GM23248 (cell line): ENCODE measurements around the gene IQGAP3. TPM values are rescaled to one million over a fixed set of nuclear protein-coding genes. Genes with fewer than 3 reads are reported as not detected.
A peak's percentile ranks its signal among the peaks of the same experiment; 100 is the strongest.

Experiments used
- DNase-seq: peaks from one replicate; pipeline ENCODE4 v3.0.0-alpha.2; 2015
- H2AFZ ChIP-seq: fragments of 200-600 bp; sonication (generic); 2 replicates; pipeline ENCODE4 v1.6.1; 2016; ENCODE audit warnings: antibody characterized with exemption
- H3F3A ChIP-seq: fragments of 200-600 bp; sonication (generic); 2 replicates; pipeline ENCODE4 v1.6.1; 2016; ENCODE audit warnings: mild to moderate bottlenecking, antibody characterized with exemption, mixed run types; ENCODE audit not compliant: insufficient read depth
- H3K27ac ChIP-seq: fragments of 200-600 bp; sonication (generic); 2 replicates; pipeline ENCODE4 v1.5.1; 2016; ENCODE audit warnings: mild to moderate bottlenecking
- H3K27me3 ChIP-seq: fragments of 200-600 bp; sonication (generic); replicated peaks from 2 replicates; pipeline ENCODE4 v1.6.1; 2016; ENCODE audit warnings: mild to moderate bottlenecking; ENCODE audit not compliant: insufficient read depth
- H3K36me3 ChIP-seq: fragments of 200-600 bp; sonication (generic); 2 replicates; pipeline ENCODE4 v1.6.1; 2016; ENCODE audit warnings: low read depth, mild to moderate bottlenecking
- H3K4me1 ChIP-seq: fragments of 200-600 bp; sonication (generic); 2 replicates; pipeline ENCODE4 v1.6.1; 2016; ENCODE audit warnings: mild to moderate bottlenecking; ENCODE audit not compliant: insufficient read depth
- H3K4me2 ChIP-seq: fragments of 200-600 bp; sonication (generic); one replicate; pipeline ENCODE4 v1.6.1; 2016; ENCODE audit warnings: mild to moderate bottlenecking; ENCODE audit not compliant: unreplicated experiment
- H3K4me3 ChIP-seq: fragments of 200-600 bp; sonication (generic); 2 replicates; pipeline ENCODE4 v1.5.1; 2016; ENCODE audit warnings: mild to moderate bottlenecking
- H3K79me2 ChIP-seq: fragments of 200-600 bp; sonication (generic); 2 replicates; pipeline ENCODE4 v1.6.1; 2016; ENCODE audit warnings: mild to moderate bottlenecking; ENCODE audit not compliant: insufficient read depth
- H3K9ac ChIP-seq: fragments of 200-600 bp; sonication (generic); 2 replicates; pipeline ENCODE4 v1.6.1; 2016; ENCODE audit warnings: mild to moderate bottlenecking
- H3K9me2 ChIP-seq: fragments of 200-600 bp; sonication (generic); 2 replicates; pipeline ENCODE4 v1.6.1; 2016; ENCODE audit warnings: mixed run types, mild to moderate bottlenecking, moderate library complexity; ENCODE audit not compliant: insufficient read depth
- H3K9me3 ChIP-seq: fragments of 200-600 bp; sonication (generic); one replicate; pipeline ENCODE4 v1.6.1; 2017; ENCODE audit warnings: low read depth
- H4K20me1 ChIP-seq: fragments of 200-600 bp; sonication (generic); 2 replicates; pipeline ENCODE4 v1.6.0; 2016; ENCODE audit not compliant: insufficient read depth
- EZH2 ChIP-seq: fragments of 200-600 bp; sonication (generic); IDR thresholded peaks from 2 replicates; pipeline ENCODE4 v1.6.1; 2018; ENCODE audit warnings: antibody characterized with exemption, mild to moderate bottlenecking; ENCODE audit not compliant: insufficient read depth, poor library complexity, severe bottlenecking
- EZH2phosphoT487 ChIP-seq: fragments of 200-600 bp; sonication (generic); IDR thresholded peaks from 2 replicates; pipeline ENCODE4 v1.6.1; 2018; ENCODE audit warnings: antibody characterized with exemption, moderate library complexity, mild to moderate bottlenecking, low read depth; ENCODE audit not compliant: insufficient read depth
- WGBS, 2 experiments: methylation state at CpG; one replicate each; pipeline ENCODE4 v1.1.6; 2015 to 2017; ENCODE audit warnings: low lambda C conversion rate in 2 of 2, low coverage in 1 of 2; ENCODE audit errors: missing lambda C conversion rate in 2 of 2; 5-methylcytosine and 5-hydroxymethylcytosine counted together
- in situ Hi-C: fragments of 300-500 bp; cut with MboI; formaldehyde crosslinking; loops from 2 replicates; pipeline ENCODE4 v1.15.0; 2020
- polyA plus RNA-seq: library from polyadenylated mRNA; unstranded; fragments of >200 nt; fragmentation: Nextera tagmentation; extraction: Ambion mirVana; gene quantifications from 2 replicates; pipeline ENCODE4 v1.2.1, GENCODE V29; 2016
- total RNA-seq: library from RNA; depleted of rRNA; stranded (reverse); fragments of >200 nt; shearing (Covaris generic); gene quantifications from 2 replicates; pipeline ENCODE4 v1.2.3, GENCODE V29; 2014

IQGAP3 gene
- total and polyA plus RNA-seq, 2 experiments from 2014 or later, result 5.6 to 14.7 TPM

DNA sequence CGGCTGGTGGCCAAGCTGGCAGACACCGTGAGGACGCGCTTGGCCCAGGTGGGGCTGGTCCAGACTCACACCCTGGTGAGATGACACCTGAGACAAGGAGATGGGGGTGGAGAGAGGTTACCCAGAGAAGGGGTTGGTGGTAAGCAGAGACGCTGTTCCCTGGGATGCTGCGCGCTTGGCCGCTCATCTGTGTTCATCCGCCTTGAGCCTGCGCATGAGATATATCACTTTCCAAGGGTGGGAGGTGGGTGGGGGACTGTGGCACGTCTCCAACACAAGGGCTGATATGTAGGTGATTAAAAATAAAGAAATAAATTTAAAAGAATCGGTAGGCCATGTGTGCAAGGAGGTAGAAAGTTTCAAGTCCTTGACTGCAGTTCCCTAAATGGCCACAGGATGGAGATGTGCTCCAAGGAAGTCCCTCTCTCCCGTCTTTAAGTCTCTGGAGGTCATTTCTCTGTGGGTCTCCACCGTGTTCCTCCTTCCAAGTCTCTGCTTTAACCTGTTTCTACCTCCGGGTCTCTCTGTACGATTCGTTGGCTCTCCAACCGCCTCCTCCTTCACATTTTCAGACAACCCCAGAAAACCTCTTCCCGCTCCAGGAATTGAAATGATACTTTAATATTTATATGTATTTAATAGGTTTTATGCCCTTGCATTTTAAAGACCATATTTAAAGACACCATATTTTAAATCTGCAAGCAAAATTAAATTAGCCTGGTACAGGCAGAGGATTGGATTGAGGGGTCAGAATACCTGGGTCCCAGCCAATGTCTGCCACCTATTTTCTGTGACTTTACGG lies 11.7 kb upstream of the IQGAP3 start:
- Histone ChIP-seq H3K4me3 (no peak overlapping the region), H3K27me3 (no peaks in the 10 kb centered on the region), H3K4me1 (no peaks in the 10 kb centered on the region), H2AFZ (no peak overlapping the region; the same call in 1 of the 2 replicates), H3K36me3 (no peaks in the 10 kb centered on the region), H3K9me3 (no peaks in the 10 kb centered on the region), H3K79me2 (no peaks in the 10 kb centered on the region), H3K9ac (no peak overlapping the region), H3K4me2 (no peak overlapping the region), H3K9me2 (no peaks in the 10 kb centered on the region), H3F3A (no peaks in the 10 kb centered on the region), H4K20me1 (no peaks in the 10 kb centered on the region), H3K27ac (no peak overlapping the region)
- in situ Hi-C loops, result no loop called here
- 47 to 48% methylated on average over 20 of the region's 20 CpGs for WGBS, 2 experiments
- DNase-seq, result peak; percentile 77
- TF ChIP-seq EZH2, result no peak
- no peak for TF ChIP-seq EZH2phosphoT487

- Histone ChIP-seq H3K9me2 (no peaks in the 10 kb centered on the region), H2AFZ (no peak overlapping the region), H3K9me3 (no peaks in the 10 kb centered on the region), H3F3A (no peaks in the 10 kb centered on the region), H4K20me1 (no peaks in the 10 kb centered on the region), H3K4me1 (no peaks in the 10 kb centered on the region), H3K79me2 (no peaks in the 10 kb centered on the region), H3K27me3 (no peaks in the 10 kb centered on the region), H3K9ac (no peak overlapping the region), H3K36me3 (no peaks in the 10 kb centered on the region), H3K4me3 (no peak overlapping the region), H3K4me2 (no peak overlapping the region), H3K27ac (no peak overlapping the region)
- DNase-seq, result no peak
- in situ Hi-C loops, result no loop called here
- TF ChIP-seq EZH2phosphoT487 (no peak), EZH2 (no peak)
- 65% methylated on average over 9 of the region's 9 CpGs for WGBS, 2 experiments
Measured at GRCh38 chr1:156582388-156583017, 10.1 kb upstream of the IQGAP3 start.

GRCh38 chr1:156581661-156582387 lies 9.5 kb upstream of the IQGAP3 start:
- Histone ChIP-seq H3K36me3 (no peaks in the 10 kb centered on the region), H2AFZ (no peak overlapping the region), H3K4me3 (no peak overlapping the region), H3K4me1 (no peaks in the 10 kb centered on the region), H4K20me1 (no peaks in the 10 kb centered on the region), H3K9me2 (no peaks in the 10 kb centered on the region), H3K27me3 (no peaks in the 10 kb centered on the region), H3K27ac (no peak overlapping the region), H3K9me3 (no peaks in the 10 kb centered on the region), H3K9ac (no peak overlapping the region), H3K79me2 (no peaks in the 10 kb centered on the region), H3F3A (no peaks in the 10 kb centered on the region), H3K4me2 (no peak overlapping the region)
- 68 to 73% methylated on average over 21 of the region's 21 CpGs for WGBS, 2 experiments
- no peak for TF ChIP-seq EZH2
- TF ChIP-seq EZH2phosphoT487, result no peak
- in situ Hi-C loops, result no loop called here
- DNase-seq, result no peak

- no peaks in the 10 kb centered on the region for H3K9me3 ChIP-seq
- no peak within 1 kb of the TSS for H2AFZ ChIP-seq
- H3K27ac ChIP-seq, result no peak within 1 kb of the TSS
- no peaks in the 10 kb centered on the region for H3K79me2 ChIP-seq
- H3K4me2 ChIP-seq, result no peak within 1 kb of the TSS
- no peak for DNase-seq
- H3K9ac ChIP-seq, result no peak within 1 kb of the TSS
- TF ChIP-seq EZH2 (no peak), EZH2phosphoT487 (no peak)
- WGBS, 2 experiments, result 68 to 76% methylated on average over 5 of the region's 5 CpGs
- no peaks in the 10 kb centered on the region for H3K27me3 ChIP-seq
- H3K4me1 ChIP-seq, result no peaks in the 10 kb centered on the region
- H4K20me1 ChIP-seq, result no peaks in the 10 kb centered on the region
- H3K9me2 ChIP-seq, result no peaks in the 10 kb centered on the region
- no peak within 1 kb of the TSS for H3K4me3 ChIP-seq
- H3F3A ChIP-seq, result no peaks in the 10 kb centered on the region
- in situ Hi-C loops, result no loop called here
- H3K36me3 ChIP-seq, result no peaks in the 10 kb centered on the region
Measured at GRCh38 chr1:156579472-156579871, 7.1 kb upstream of the IQGAP3 start, which contains the start of gene TTC24. Gene TTC24, plus strand, starts transcription at chr1:156579723. Its CDS starts 1,642 bp downstream, at chr1:156581365.
